Natural killer cell (primary cell): ENCODE data around the gene PEPD. TPM values are rescaled to one million over a fixed set of nuclear protein-coding genes. Genes with fewer than 3 reads are reported as not detected.

Experiments used
- ATAC-seq, 3 donors: fragments of 150-1000 bp in 2 of 3; fragments of 200-7000 bp in 1 of 3; cut with Tn5 transposase; 1 replicate in 1 of 3; 2 replicates in 2 of 3; pipeline ENCODE4 v1.10.0; 2021; ENCODE audit warnings: mild to moderate bottlenecking in 2 of 3, moderate library complexity in 2 of 3
- DNase-seq, 2 donors: peaks; one replicate each; pipeline versions ENCODE4 v3.0.0 to v3.0.0-alpha.2; 2013 to 2021; ENCODE audit warnings: mixed read lengths in 1 of 2
- H3K27ac ChIP-seq: one replicate; pipeline ENCODE4 v1.5.1; 2013; ENCODE audit warnings: mild to moderate bottlenecking, low read length
- H3K27me3 ChIP-seq: one replicate; pipeline ENCODE4 v1.6.1; 2013; ENCODE audit warnings: low read length; ENCODE audit not compliant: control insufficient read depth, insufficient read depth
- H3K36me3 ChIP-seq: one replicate; pipeline ENCODE4 v1.6.1; 2013; ENCODE audit warnings: low read length; ENCODE audit not compliant: control insufficient read depth, insufficient read depth
- H3K4me1 ChIP-seq: one replicate; pipeline ENCODE4 v1.6.1; 2013; ENCODE audit warnings: low read length; ENCODE audit not compliant: control insufficient read depth, insufficient read depth
- H3K4me3 ChIP-seq: one replicate; pipeline ENCODE4 v1.5.1; 2013; ENCODE audit warnings: low read length
- H3K9me3 ChIP-seq: one replicate; pipeline ENCODE4 v1.6.1; 2013; ENCODE audit warnings: low read length; ENCODE audit not compliant: control insufficient read depth, insufficient read depth
- H3K27ac Mint-ChIP-seq, 2 donors: one replicate each; pipeline ENCODE4 v1.8.0; 2022; ENCODE audit warnings: mild to moderate bottlenecking in 2 of 2, mixed read lengths in 2 of 2, moderate library complexity in 1 of 2
- H3K27me3 Mint-ChIP-seq, 2 donors: one replicate each; pipeline ENCODE4 v1.8.0; 2022; ENCODE audit warnings: low read depth in 2 of 2, mixed read lengths in 2 of 2
- H3K36me3 Mint-ChIP-seq: one replicate; pipeline ENCODE4 v1.8.0; 2022; ENCODE audit warnings: mixed read lengths
- H3K4me1 Mint-ChIP-seq, 2 donors: one replicate each; pipeline ENCODE4 v1.8.0; 2022; ENCODE audit warnings: mixed read lengths in 2 of 2
- H3K4me3 Mint-ChIP-seq: one replicate; pipeline ENCODE4 v1.8.0; 2022; ENCODE audit warnings: mild to moderate bottlenecking, moderate library complexity, mixed read lengths
- H3K9me3 Mint-ChIP-seq, 2 donors: one replicate each; pipeline ENCODE4 v1.8.0; 2022; ENCODE audit warnings: mixed read lengths in 2 of 2
- CTCF ChIP-seq: fragments of 200-600 bp; IDR thresholded peaks from one replicate; pipeline ENCODE4 v1.8.0; 2022; ENCODE audit warnings: antibody characterized with exemption
- WGBS: methylation state at CpG from one replicate; pipeline ENCODE4 v1.1.7; 2013; ENCODE audit warnings: missing lambda C conversion rate; ENCODE audit not compliant: insufficient coverage; 5-methylcytosine and 5-hydroxymethylcytosine counted together
- intact Hi-C: fragments of 100-400 bp; cut with micrococcal nuclease; formaldehyde crosslinking; loops from one replicate; pipeline ENCODE4 v1.14.2; 2022
- total RNA-seq, 4 donors: library from RNA; stranded (reverse); fragments of 120-200 nt in 1 of 4; gene quantifications; one replicate each; pipeline versions ENCODE4 v1.2.3 to v1.2.4, GENCODE V29; 2013 to 2022

Gene PEPD
- total RNA-seq, 3 donors from 2014 or later (not counting 1 experiment from before 2014, with no cell fraction given) = 33.9 to 42.2 (median 40.9) TPM

GRCh38 chr19:33501693-33502356 lies 19.8 kb downstream of the PEPD start:
- Histone ChIP-seq H3K4me1 (no peaks in the 10 kb centered on the region), H3K27me3 (no peaks in the 10 kb centered on the region), H3K27ac (no peak overlapping the region), H3K9me3 (no peaks in the 10 kb centered on the region), H3K36me3 (peaks cover 8% of the 10 kb centered on the region), H3K4me3 (no peak overlapping the region)
- Mint-ChIP-seq H3K27ac (no peak overlapping the region), H3K4me1 (peaks cover 0 to 16% of the 10 kb centered on the region in 2 donors), H3K36me3 (no peaks in the 10 kb centered on the region), H3K27me3 (no peaks in the 10 kb centered on the region), H3K4me3 (no peak overlapping the region), H3K9me3 (no peaks in the 10 kb centered on the region)
- no peak for TF ChIP-seq CTCF
- ATAC-seq (no peak), DNase-seq (no peak)
- intact Hi-C loops = no loop called here
- 87% methylated on average over 8 of the region's 8 CpGs for WGBS

- no peaks in the 10 kb centered on the region for H3K27me3 ChIP-seq
- ATAC-seq = no peak
- 99% methylated on average over 8 of the region's 8 CpGs for WGBS
- H3K27ac Mint-ChIP-seq = no peak overlapping the region
- no peaks in the 10 kb centered on the region for H3K27me3 Mint-ChIP-seq
- H3K36me3 ChIP-seq = peaks cover 8% of the 10 kb centered on the region
- H3K4me1 Mint-ChIP-seq = peaks cover 0 to 7% of the 10 kb centered on the region in 2 donors
- no peak overlapping the region for H3K4me3 Mint-ChIP-seq
- H3K27ac ChIP-seq = no peak overlapping the region
- no peak for DNase-seq
- intact Hi-C loops = no loop called here
- H3K9me3 Mint-ChIP-seq = no peaks in the 10 kb centered on the region
- no peak overlapping the region for H3K4me3 ChIP-seq
- H3K9me3 ChIP-seq = no peaks in the 10 kb centered on the region
- H3K36me3 Mint-ChIP-seq = no peaks in the 10 kb centered on the region
- TF ChIP-seq CTCF = no peak
- no peaks in the 10 kb centered on the region for H3K4me1 ChIP-seq
These were observed 20.6 kb downstream of the PEPD start for GRCh38 chr19:33500991-33501390.

GRCh38 chr19:33500586-33500985 lies 21.0 kb downstream of the PEPD start:
- Histone ChIP-seq H3K27ac (no peak overlapping the region), H3K4me3 (no peak overlapping the region), H3K9me3 (no peaks in the 10 kb centered on the region), H3K36me3 (peaks cover 8% of the 10 kb centered on the region), H3K4me1 (no peaks in the 10 kb centered on the region), H3K27me3 (no peaks in the 10 kb centered on the region)
- Mint-ChIP-seq H3K27me3 (no peaks in the 10 kb centered on the region), H3K9me3 (no peaks in the 10 kb centered on the region), H3K36me3 (no peaks in the 10 kb centered on the region), H3K27ac (no peak overlapping the region), H3K4me3 (no peak overlapping the region), H3K4me1 (peaks cover 0 to 3% of the 10 kb centered on the region in 2 donors)
- no peak for ATAC-seq
- 95% methylated on average over 13 of the region's 13 CpGs for WGBS
- no peak for TF ChIP-seq CTCF
- intact Hi-C loops = no loop called here
- DNase-seq = no peak
